Prostate gland (tissue), 2 donors: Measurements from ENCODE around the gene ANAPC16. TPM values are rescaled to one million over a fixed set of nuclear protein-coding genes. Genes with fewer than 3 reads are reported as not detected.
A peak's percentile ranks its signal among the peaks of the same experiment; 100 is the strongest.
"Not testable (repeated sequence)": the region's sequence is repeated elsewhere in the genome, so short reads cannot be mapped to it uniquely, and the experiment has no call there.

Source experiments
- DNase-seq: peaks from one replicate; pipeline ENCODE4 v3.0.0-alpha.2; 2019; ENCODE audit warnings: low spot score
- H3K27ac ChIP-seq, 2 donors: fragments of 200-600 bp; sonication (generic); 2 replicates each; pipeline ENCODE4 v1.5.1; 2017 to 2019
- H3K27me3 ChIP-seq: fragments of 200-600 bp; sonication (generic); replicated peaks from 2 replicates; pipeline ENCODE4 v1.5.1; 2019; ENCODE audit not compliant: insufficient read depth
- H3K36me3 ChIP-seq, 2 donors: fragments of 200-600 bp; sonication (generic); 1 replicate in 1 of 2; 2 replicates in 1 of 2; pipeline versions ENCODE4 v1.5.1 to v1.8.1; 2017 to 2019
- H3K4me1 ChIP-seq: fragments of 200-600 bp; sonication (generic); replicated peaks from 2 replicates; pipeline ENCODE4 v1.5.1; 2019
- H3K4me3 ChIP-seq, 2 donors: fragments of 200-600 bp; sonication (generic); 2 replicates each; pipeline ENCODE4 v1.5.1; 2017 to 2019
- H3K9me3 ChIP-seq: fragments of 200-600 bp; sonication (generic); 2 replicates; pipeline ENCODE4 v1.5.1; 2017
- CTCF ChIP-seq, 4 experiments: fragments of 200-600 bp in 2 of 4; fragments of 450-650 bp in 2 of 4; sonication (generic) in 2 of 4; IDR thresholded peaks; 1 replicate in 3 of 4; 2 replicates in 1 of 4; pipeline ENCODE4 v1.5.1; 2016 to 2019; ENCODE audit warnings: antibody characterized with exemption in 4 of 4, mild to moderate bottlenecking in 2 of 4, moderate library complexity in 2 of 4
- POLR2A ChIP-seq: fragments of 450-650 bp; IDR thresholded peaks from one replicate; pipeline ENCODE4 v1.6.1; 2016; ENCODE audit warnings: antibody characterized with exemption, mild to moderate bottlenecking
- POLR2AphosphoS5 ChIP-seq: sonication (generic); formaldehyde crosslinking; IDR thresholded peaks from one replicate; pipeline ENCODE4 v1.6.1; 2017; ENCODE audit warnings: antibody characterized with exemption
- WGBS: methylation state at CpG from one replicate; pipeline ENCODE4 v1.1.5; 2018; 5-methylcytosine and 5-hydroxymethylcytosine counted together
- intact Hi-C: fragments of 100-400 bp; cut with DNase I; formaldehyde crosslinking; loops from one replicate; pipeline ENCODE4 v1.14.2; 2022
- total RNA-seq, 2 donors: library from RNA; depleted of rRNA; stranded (reverse); fragments of >200 nt; gene quantifications; one replicate each; pipeline ENCODE4 v1.1.0, GENCODE V29; 2016

Gene ANAPC16
- total RNA-seq, 2 donors from 2014 or later: 73.4 to 123 TPM

GRCh38 chr10:72277340-72277995 lies 61.7 kb downstream of the ANAPC16 start:
- 80% methylated on average over 5 of the region's 5 CpGs for WGBS
- H3K4me3 ChIP-seq: no peak overlapping the region
- DNase-seq: no peak

GRCh38 chr10:72277996-72278667 lies 62.3 kb downstream of the ANAPC16 start:
- Histone ChIP-seq H3K27ac (peak overlapping the region in 1 of 2 donors; percentile 98), H3K27me3 (no peaks in the 10 kb centered on the region), H3K4me3 (no peak overlapping the region), H3K9me3 (no peaks in the 10 kb centered on the region), H3K4me1 (no peaks in the 10 kb centered on the region), H3K36me3 (peaks cover 0 to 12% of the 10 kb centered on the region in 2 donors)
- DNase-seq: no peak
- intact Hi-C loops: loop anchor here (10.0 kb wide), 1 partner anchor 143 kb away; no protein-coding TSS in a partner anchor
- 86% methylated on average over 3 of the region's 3 CpGs for WGBS
- TF ChIP-seq POLR2A (no peak), CTCF (IDR thresholded peaks at IDR 0.05) (no peak), POLR2AphosphoS5 (peak; percentile 13)

More at GRCh38 chr10:72277340-72277995, 61.7 kb downstream of the ANAPC16 start:
- Histone ChIP-seq H3K27me3 (no peaks in the 10 kb centered on the region), H3K27ac (peak overlapping the region; percentile 97 to 98), H3K36me3 (peaks cover 0 to 12% of the 10 kb centered on the region in 2 donors), H3K9me3 (no peaks in the 10 kb centered on the region), H3K4me1 (no peaks in the 10 kb centered on the region)
- TF ChIP-seq POLR2AphosphoS5 (no peak), CTCF (IDR thresholded peaks at IDR 0.05) (no peak), POLR2A (no peak)
- intact Hi-C loops: loop anchor here (10.0 kb wide), 1 partner anchor 143 kb away; no protein-coding TSS in a partner anchor

GRCh38 chr10:72278668-72279393 lies 63.0 kb downstream of the ANAPC16 start:
- TF ChIP-seq CTCF (IDR thresholded peaks at IDR 0.05): no peak
- no peak for TF ChIP-seq POLR2AphosphoS5
- Histone ChIP-seq H3K9me3 (no peaks in the 10 kb centered on the region), H3K4me3 (no peak overlapping the region), H3K4me1 (no peaks in the 10 kb centered on the region), H3K27ac (peak overlapping the region in 1 of 2 donors; percentile 7), H3K27me3 (no peaks in the 10 kb centered on the region), H3K36me3 (peaks cover 0 to 12% of the 10 kb centered on the region in 2 donors)
- DNase-seq: no peak
- 84% methylated on average over 5 of the region's 5 CpGs for WGBS
- intact Hi-C loops: loop anchor here (10.0 kb wide), 1 partner anchor 144 kb away; no protein-coding TSS in a partner anchor

GRCh38 chr10:72279587-72279986 lies 63.8 kb downstream of the ANAPC16 start:
- not testable (repeated sequence) for H3K4me1 ChIP-seq, DNase-seq, H3K27me3 ChIP-seq, H3K4me3 ChIP-seq, H3K27ac ChIP-seq, H3K9me3 ChIP-seq
- WGBS: 94% methylated on average over 7 of the region's 7 CpGs
- intact Hi-C loops: loop anchor here (10.0 kb wide), 1 partner anchor 145 kb away; no protein-coding TSS in a partner anchor
- H3K36me3 ChIP-seq: peaks cover 0 to 11% of the 10 kb centered on the region in 2 donors

- intact Hi-C loops: no loop called here
- Histone ChIP-seq H3K27me3 (no peaks in the 10 kb centered on the region), H3K4me3 (no peak overlapping the region), H3K27ac (no peak overlapping the region), H3K4me1 (no peaks in the 10 kb centered on the region), H3K36me3 (no peaks in the 10 kb centered on the region), H3K9me3 (no peaks in the 10 kb centered on the region)
- TF ChIP-seq CTCF (IDR thresholded peaks at IDR 0.05) (no peak), POLR2A (no peak), POLR2AphosphoS5 (no peak)
- no peak for DNase-seq
- WGBS: 67% methylated on average over 3 of the region's 3 CpGs
Observed at GRCh38 chr10:72283131-72283530, 67.3 kb downstream of the ANAPC16 start.
